HG03108 (cell line): ENCODE data around the gene GPR42.

Experiments
- ATAC-seq: cut with Tn5 transposase; IDR thresholded peaks from one replicate; pipeline ENCODE4 v1.9.1; 2021; ENCODE audit warnings: moderate library complexity; ENCODE audit not compliant: unreplicated experiment

The GPR42 gene

DNA sequence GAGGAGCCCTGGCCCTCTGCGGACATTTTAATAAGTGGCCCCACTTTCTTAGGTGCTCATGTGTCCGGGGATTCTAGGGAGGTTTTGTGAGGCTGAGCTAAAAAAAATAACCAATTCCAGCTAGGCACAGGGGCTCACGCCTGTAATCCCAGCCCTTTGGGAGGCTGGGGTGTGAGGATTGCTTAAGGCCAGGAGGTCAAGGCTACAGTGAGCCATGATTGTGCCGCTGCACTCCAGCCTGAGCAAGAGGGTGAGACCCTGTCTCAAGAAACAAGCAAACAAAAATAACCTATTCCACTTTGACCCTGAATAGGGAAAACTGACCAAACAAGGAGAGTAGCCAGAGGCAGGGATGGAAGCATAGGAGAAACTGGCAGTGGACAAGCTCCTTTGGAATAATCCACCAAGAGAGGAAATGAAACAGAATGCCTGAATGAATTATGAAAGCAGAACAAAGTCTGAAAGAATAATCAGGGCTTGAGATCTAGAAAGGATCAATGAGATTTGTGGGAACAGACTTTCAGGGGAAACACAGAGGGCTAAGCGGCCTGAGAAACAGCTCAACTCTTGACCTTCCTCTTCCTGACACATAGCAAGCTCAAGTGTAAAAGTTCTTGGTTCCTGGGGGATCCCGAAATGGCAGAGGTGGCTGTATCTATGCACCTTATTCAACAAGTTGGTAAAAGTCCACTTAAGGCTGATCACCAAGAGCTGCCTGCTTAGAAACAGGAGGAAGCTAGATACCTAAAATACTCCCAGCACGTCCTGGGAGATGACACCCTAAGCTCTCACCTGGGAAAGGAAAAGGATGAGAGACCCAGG is 47.1 kb downstream of the GPR42 start:
- ATAC-seq: peak; percentile 39

DNA sequence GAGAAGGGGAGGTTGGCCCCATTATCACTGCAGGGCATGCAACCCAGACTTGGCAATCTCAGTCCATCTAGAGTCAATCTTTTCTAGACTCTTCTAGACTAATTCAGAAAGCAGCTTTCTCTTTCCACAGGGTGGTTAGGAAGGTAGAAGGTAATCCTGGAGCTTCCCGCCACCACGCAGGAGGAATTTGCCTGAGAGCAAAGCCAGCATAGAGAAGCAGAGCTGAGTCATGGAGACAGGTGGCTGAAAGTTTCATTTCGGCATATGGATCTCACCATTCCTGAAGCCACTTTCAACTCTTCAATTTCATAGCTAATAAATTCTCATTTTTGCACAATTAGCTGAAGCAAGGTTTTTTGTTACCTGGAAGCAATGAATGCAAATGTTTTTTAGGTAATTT is 48.2 kb downstream of the GPR42 start:
- ATAC-seq: no peak

DNA sequence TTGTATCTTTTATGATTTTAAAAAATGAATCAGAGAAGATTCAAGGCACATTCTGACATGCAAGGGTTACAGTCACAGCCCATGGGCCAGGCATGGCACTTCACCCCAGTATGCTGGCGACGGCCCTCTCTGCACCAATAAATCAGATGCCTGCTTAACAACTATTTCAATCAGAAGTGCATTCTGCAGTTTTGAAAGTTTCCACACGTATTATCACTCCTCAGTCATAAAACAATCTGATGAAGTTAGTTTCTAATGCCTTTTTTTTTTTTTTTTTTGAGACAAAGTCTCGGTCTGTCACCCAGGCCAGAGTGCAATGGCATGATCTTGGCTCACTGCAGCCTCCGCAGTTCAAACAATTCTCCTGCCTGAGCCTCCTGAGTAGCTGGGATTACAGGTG is 48.9 kb downstream of the GPR42 start:
- ATAC-seq: no peak

DNA sequence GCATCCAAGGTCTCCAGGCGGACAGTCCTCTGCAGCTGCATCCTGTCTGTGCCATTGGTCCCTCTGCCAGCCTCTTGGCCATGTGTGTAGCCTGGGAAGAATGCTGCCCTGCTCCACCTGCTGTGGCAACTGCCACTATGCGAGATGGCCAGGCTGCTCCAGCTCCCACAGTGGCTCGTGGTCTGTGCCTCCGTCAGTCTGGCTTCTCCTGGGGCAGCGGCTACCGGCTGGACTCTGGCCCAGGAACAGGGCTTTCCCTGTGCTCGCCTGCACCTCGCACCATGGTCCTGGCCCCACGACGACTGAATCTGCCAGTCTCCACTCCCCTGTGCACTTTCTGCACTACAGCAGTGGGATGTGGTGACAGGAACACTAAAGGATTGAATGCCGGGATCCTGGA is 50.5 kb downstream of the GPR42 start:
- no peak for ATAC-seq
